ENCODE data around the gene PIEZO2. TPM values are rescaled to one million over a fixed set of nuclear protein-coding genes. Genes with fewer than 3 reads are reported as not detected.

Gene PIEZO2
- polyA plus RNA-seq, 1 donor = 25.1 TPM

GRCh38 chr18:10950876-10951630, 198.3 kb downstream of the PIEZO2 start:
- no peak for DNase-seq
- H3K36me3 ChIP-seq (ENCODE audit: control insufficient read depth, insufficient read depth, low read length) = no peaks in the 10 kb centered on the region
- H3K27me3 ChIP-seq (ENCODE audit: control insufficient read depth, insufficient read depth, low read length) = no peaks in the 10 kb centered on the region
- peaks cover 5% of the 10 kb centered on the region for H3K9me3 ChIP-seq (ENCODE audit: control insufficient read depth, low read depth, low read length)
- H3K27ac ChIP-seq (ENCODE audit: low read length) = no peak overlapping the region
- 100% methylated on average over 4 of the region's 8 CpGs for WGBS (ENCODE audit: insufficient coverage, low lambda C conversion rate)
- no peak overlapping the region for H3K4me3 ChIP-seq (ENCODE audit: low read length)
- H3K4me1 ChIP-seq (ENCODE audit: control insufficient read depth, insufficient read depth, low read length) = no peaks in the 10 kb centered on the region

- H3K4me3 ChIP-seq (ENCODE audit: low read length) = no peak overlapping the region
- H3K36me3 ChIP-seq (ENCODE audit: control insufficient read depth, insufficient read depth, low read length) = no peaks in the 10 kb centered on the region
- H3K27me3 ChIP-seq (ENCODE audit: control insufficient read depth, insufficient read depth, low read length) = no peaks in the 10 kb centered on the region
- 92% methylated on average over 4 of the region's 12 CpGs for WGBS (ENCODE audit: insufficient coverage, low lambda C conversion rate)
- peaks cover 13% of the 10 kb centered on the region for H3K9me3 ChIP-seq (ENCODE audit: control insufficient read depth, low read depth, low read length)
- no peaks in the 10 kb centered on the region for H3K4me1 ChIP-seq (ENCODE audit: control insufficient read depth, insufficient read depth, low read length)
- no peak for DNase-seq
- no peak overlapping the region for H3K27ac ChIP-seq (ENCODE audit: low read length)
These were observed 199.1 kb downstream of the PIEZO2 start for GRCh38 chr18:10950080-10950875.

- Histone ChIP-seq H3K27me3 (ENCODE audit: control insufficient read depth, insufficient read depth, low read length) (no peaks in the 10 kb centered on the region), H3K9me3 (ENCODE audit: control insufficient read depth, low read depth, low read length) (peaks cover 19% of the 10 kb centered on the region), H3K4me3 (ENCODE audit: low read length) (no peak overlapping the region), H3K4me1 (ENCODE audit: control insufficient read depth, insufficient read depth, low read length) (no peaks in the 10 kb centered on the region), H3K27ac (ENCODE audit: low read length) (no peak overlapping the region), H3K36me3 (ENCODE audit: control insufficient read depth, insufficient read depth, low read length) (no peaks in the 10 kb centered on the region)
- DNase-seq = no peak
- WGBS (ENCODE audit: insufficient coverage, low lambda C conversion rate) = no CpG with 5 or more reads among the region's 1 CpG
These were observed 199.7 kb downstream of the PIEZO2 start for GRCh38 chr18:10949655-10950054.

GRCh38 chr18:10948421-10948820, 200.9 kb downstream of the PIEZO2 start:
- no peaks in the 10 kb centered on the region for H3K36me3 ChIP-seq (ENCODE audit: control insufficient read depth, insufficient read depth, low read length)
- DNase-seq = no peak
- no peaks in the 10 kb centered on the region for H3K4me1 ChIP-seq (ENCODE audit: control insufficient read depth, insufficient read depth, low read length)
- H3K4me3 ChIP-seq (ENCODE audit: low read length) = no peak overlapping the region
- WGBS (ENCODE audit: insufficient coverage, low lambda C conversion rate) = 100% methylated on average over 1 of the region's 5 CpGs
- H3K27ac ChIP-seq (ENCODE audit: low read length) = no peak overlapping the region
- H3K9me3 ChIP-seq (ENCODE audit: control insufficient read depth, low read depth, low read length) = peaks cover 21% of the 10 kb centered on the region
- no peaks in the 10 kb centered on the region for H3K27me3 ChIP-seq (ENCODE audit: control insufficient read depth, insufficient read depth, low read length)

- no peaks in the 10 kb centered on the region for H3K4me1 ChIP-seq (ENCODE audit: control insufficient read depth, insufficient read depth, low read length)
- DNase-seq = no peak
- no peak overlapping the region for H3K4me3 ChIP-seq (ENCODE audit: low read length)
- no peaks in the 10 kb centered on the region for H3K27me3 ChIP-seq (ENCODE audit: control insufficient read depth, insufficient read depth, low read length)
- peaks cover 21% of the 10 kb centered on the region for H3K9me3 ChIP-seq (ENCODE audit: control insufficient read depth, low read depth, low read length)
- no peaks in the 10 kb centered on the region for H3K36me3 ChIP-seq (ENCODE audit: control insufficient read depth, insufficient read depth, low read length)
- H3K27ac ChIP-seq (ENCODE audit: low read length) = no peak overlapping the region
These were observed 203.3 kb downstream of the PIEZO2 start for GRCh38 chr18:10946058-10946457.

GRCh38 chr18:10942998-10943397, 206.4 kb downstream of the PIEZO2 start:
- no CpG with 5 or more reads among the region's 4 CpGs for WGBS (ENCODE audit: insufficient coverage, low lambda C conversion rate)
- no peak overlapping the region for H3K27ac ChIP-seq (ENCODE audit: low read length)

GRCh38 chr18:10939822-10940221, 209.5 kb downstream of the PIEZO2 start:
- no peak for DNase-seq
- H3K27ac ChIP-seq (ENCODE audit: low read length) = no peak overlapping the region
- no peaks in the 10 kb centered on the region for H3K27me3 ChIP-seq (ENCODE audit: control insufficient read depth, insufficient read depth, low read length)
- no peaks in the 10 kb centered on the region for H3K36me3 ChIP-seq (ENCODE audit: control insufficient read depth, insufficient read depth, low read length)
- WGBS (ENCODE audit: insufficient coverage, low lambda C conversion rate) = 90% methylated on average over 4 of the region's 6 CpGs
- H3K9me3 ChIP-seq (ENCODE audit: control insufficient read depth, low read depth, low read length) = peaks cover 4% of the 10 kb centered on the region
- no peaks in the 10 kb centered on the region for H3K4me1 ChIP-seq (ENCODE audit: control insufficient read depth, insufficient read depth, low read length)
- H3K4me3 ChIP-seq (ENCODE audit: low read length) = no peak overlapping the region

More at GRCh38 chr18:10942998-10943397, 206.4 kb downstream of the PIEZO2 start:
- H3K36me3 ChIP-seq (ENCODE audit: control insufficient read depth, insufficient read depth, low read length) = no peaks in the 10 kb centered on the region
- H3K4me3 ChIP-seq (ENCODE audit: low read length) = no peak overlapping the region
- no peaks in the 10 kb centered on the region for H3K4me1 ChIP-seq (ENCODE audit: control insufficient read depth, insufficient read depth, low read length)
- no peaks in the 10 kb centered on the region for H3K27me3 ChIP-seq (ENCODE audit: control insufficient read depth, insufficient read depth, low read length)
- H3K9me3 ChIP-seq (ENCODE audit: control insufficient read depth, low read depth, low read length) = peaks cover 21% of the 10 kb centered on the region
- DNase-seq = no peak

GRCh38 chr18:10937743-10938640, 211.4 kb downstream of the PIEZO2 start:
- no peaks in the 10 kb centered on the region for H3K27me3 ChIP-seq (ENCODE audit: control insufficient read depth, insufficient read depth, low read length)
- H3K36me3 ChIP-seq (ENCODE audit: control insufficient read depth, insufficient read depth, low read length) = no peaks in the 10 kb centered on the region
- 100% methylated on average over 1 of the region's 6 CpGs for WGBS (ENCODE audit: insufficient coverage, low lambda C conversion rate)
- no peak overlapping the region for H3K4me3 ChIP-seq (ENCODE audit: low read length)
- H3K9me3 ChIP-seq (ENCODE audit: control insufficient read depth, low read depth, low read length) = no peaks in the 10 kb centered on the region
- no peak for DNase-seq
- H3K27ac ChIP-seq (ENCODE audit: low read length) = no peak overlapping the region
- no peaks in the 10 kb centered on the region for H3K4me1 ChIP-seq (ENCODE audit: control insufficient read depth, insufficient read depth, low read length)

GRCh38 chr18:10936176-10937053, 213.0 kb downstream of the PIEZO2 start:
- H3K36me3 ChIP-seq (ENCODE audit: control insufficient read depth, insufficient read depth, low read length) = no peaks in the 10 kb centered on the region
- 75% methylated on average over 3 of the region's 9 CpGs for WGBS (ENCODE audit: insufficient coverage, low lambda C conversion rate)
- H3K4me3 ChIP-seq (ENCODE audit: low read length) = no peak overlapping the region
- H3K9me3 ChIP-seq (ENCODE audit: control insufficient read depth, low read depth, low read length) = no peaks in the 10 kb centered on the region
- H3K27me3 ChIP-seq (ENCODE audit: control insufficient read depth, insufficient read depth, low read length) = no peaks in the 10 kb centered on the region
- H3K4me1 ChIP-seq (ENCODE audit: control insufficient read depth, insufficient read depth, low read length) = no peaks in the 10 kb centered on the region
- DNase-seq = no peak
- H3K27ac ChIP-seq (ENCODE audit: low read length) = no peak overlapping the region
